IPS-20b (cell line): ENCODE results near the gene ABCA7.
A peak's percentile ranks its signal among the peaks of the same experiment; 100 is the strongest.

Experiments used
- H3K27ac ChIP-seq: one replicate; pipeline ENCODE4 v1.5.1; 2013; ENCODE audit warnings: low read length
- H3K27me3 ChIP-seq: 2 replicates; pipeline ENCODE4 v1.6.1; 2013; ENCODE audit warnings: mild to moderate bottlenecking, low read length, inconsistent platforms; ENCODE audit not compliant: insufficient read depth
- H3K36me3 ChIP-seq: 2 replicates; pipeline ENCODE4 v1.6.1; 2013; ENCODE audit warnings: low read depth, mild to moderate bottlenecking, inconsistent platforms, low read length, moderate library complexity; ENCODE audit not compliant: insufficient read depth
- H3K4me1 ChIP-seq: 2 replicates; pipeline ENCODE4 v1.6.1; 2013; ENCODE audit warnings: mild to moderate bottlenecking, control low read depth, inconsistent platforms, low read length, moderate library complexity; ENCODE audit not compliant: insufficient read depth
- H3K4me3 ChIP-seq: 2 replicates; pipeline ENCODE4 v1.5.1; 2013; ENCODE audit warnings: mild to moderate bottlenecking, low read length, inconsistent platforms
- H3K9ac ChIP-seq: 2 replicates; pipeline ENCODE4 v1.6.1; 2013; ENCODE audit warnings: low read depth, mild to moderate bottlenecking, inconsistent platforms, low read length, moderate library complexity
- H3K9me3 ChIP-seq: 2 replicates; pipeline ENCODE4 v1.6.1; 2013; ENCODE audit warnings: mild to moderate bottlenecking, low read depth, low read length, inconsistent platforms; ENCODE audit not compliant: insufficient read depth

The ABCA7 gene

GRCh38 chr19:1014161-1015060 is 25.5 kb upstream of the ABCA7 start:
- peaks cover 42% of the 10 kb centered on the region for H3K36me3 ChIP-seq
- H3K9ac ChIP-seq = no peak overlapping the region
- no peaks in the 10 kb centered on the region for H3K27me3 ChIP-seq
- H3K4me3 ChIP-seq = no peak overlapping the region
- H3K4me1 ChIP-seq = peaks cover 9% of the 10 kb centered on the region
- no peak overlapping the region for H3K27ac ChIP-seq
- H3K9me3 ChIP-seq = no peaks in the 10 kb centered on the region

GRCh38 chr19:1015061-1015781 is 24.7 kb upstream of the ABCA7 start:
- Histone ChIP-seq H3K9ac (no peak overlapping the region; the same call in 1 of the 2 replicates), H3K36me3 (peaks cover 34% of the 10 kb centered on the region), H3K9me3 (no peaks in the 10 kb centered on the region), H3K27ac (no peak overlapping the region), H3K4me3 (no peak overlapping the region), H3K27me3 (no peaks in the 10 kb centered on the region), H3K4me1 (peaks cover 9% of the 10 kb centered on the region)

GRCh38 chr19:1015782-1016646 is 23.9 kb upstream of the ABCA7 start:
- Histone ChIP-seq H3K27me3 (no peaks in the 10 kb centered on the region), H3K27ac (no peak overlapping the region), H3K9ac (peak overlapping the region; percentile 41; the same call in 1 of the 2 replicates), H3K36me3 (peaks cover 32% of the 10 kb centered on the region), H3K4me3 (peak overlapping the region; percentile 35; the same call in 1 of the 2 replicates), H3K9me3 (no peaks in the 10 kb centered on the region), H3K4me1 (peaks cover 9% of the 10 kb centered on the region)

GRCh38 chr19:1016647-1017114 is 23.2 kb upstream of the ABCA7 start:
- peaks cover 30% of the 10 kb centered on the region for H3K36me3 ChIP-seq
- H3K4me3 ChIP-seq = peak overlapping the region; percentile 35; the same call in 1 of the 2 replicates
- H3K27ac ChIP-seq = peak overlapping the region; percentile 56
- H3K4me1 ChIP-seq = peaks cover 9% of the 10 kb centered on the region
- H3K9me3 ChIP-seq = no peaks in the 10 kb centered on the region
- H3K9ac ChIP-seq = no peak overlapping the region
- no peaks in the 10 kb centered on the region for H3K27me3 ChIP-seq

GRCh38 chr19:1017115-1017905 is 22.6 kb upstream of the ABCA7 start:
- Histone ChIP-seq H3K4me1 (peaks cover 9% of the 10 kb centered on the region), H3K27ac (no peak overlapping the region), H3K27me3 (no peaks in the 10 kb centered on the region), H3K9me3 (no peaks in the 10 kb centered on the region), H3K36me3 (peaks cover 23% of the 10 kb centered on the region), H3K9ac (no peak overlapping the region; the same call in 1 of the 2 replicates), H3K4me3 (no peak overlapping the region)

GRCh38 chr19:1017906-1018305 is 22.0 kb upstream of the ABCA7 start:
- H3K4me3 ChIP-seq = no peak overlapping the region

GRCh38 chr19:1018393-1018792 is 21.5 kb upstream of the ABCA7 start:
- H3K27ac ChIP-seq = no peak overlapping the region

More at GRCh38 chr19:1017906-1018305, 22.0 kb upstream of the ABCA7 start:
- Histone ChIP-seq H3K9ac (no peak overlapping the region; the same call in 1 of the 2 replicates), H3K27me3 (no peaks in the 10 kb centered on the region), H3K27ac (no peak overlapping the region), H3K9me3 (no peaks in the 10 kb centered on the region), H3K36me3 (peaks cover 20% of the 10 kb centered on the region), H3K4me1 (peaks cover 9% of the 10 kb centered on the region)

GRCh38 chr19:1018932-1019615 is 20.8 kb upstream of the ABCA7 start:
- Histone ChIP-seq H3K27ac (no peak overlapping the region), H3K27me3 (no peaks in the 10 kb centered on the region), H3K9ac (peak overlapping the region; percentile 70; the same call in 1 of the 2 replicates), H3K4me1 (peaks cover 9% of the 10 kb centered on the region), H3K4me3 (peak overlapping the region; percentile 94; the same call in 1 of the 2 replicates), H3K36me3 (peaks cover 9% of the 10 kb centered on the region; the same call in 1 of the 2 replicates), H3K9me3 (no peaks in the 10 kb centered on the region)

More at GRCh38 chr19:1018393-1018792, 21.5 kb upstream of the ABCA7 start:
- H3K4me3 ChIP-seq = no peak overlapping the region
- H3K27me3 ChIP-seq = no peaks in the 10 kb centered on the region
- H3K4me1 ChIP-seq = peaks cover 9% of the 10 kb centered on the region
- H3K9me3 ChIP-seq = no peaks in the 10 kb centered on the region
- H3K36me3 ChIP-seq = peaks cover 16% of the 10 kb centered on the region
- H3K9ac ChIP-seq = no peak overlapping the region

- Histone ChIP-seq H3K4me1 (peaks cover 9% of the 10 kb centered on the region), H3K9ac (peak overlapping the region; percentile 70; the same call in 1 of the 2 replicates), H3K27ac (peak overlapping the region; percentile 14), H3K27me3 (no peaks in the 10 kb centered on the region), H3K36me3 (0 out of 2 replicates have a peak, but pooled peaks cover 7% of the 10 kb centered on the region), H3K4me3 (peak overlapping the region; percentile 94), H3K9me3 (no peaks in the 10 kb centered on the region)
These were observed 20.3 kb upstream of the ABCA7 start for GRCh38 chr19:1019616-1019961.
